Neural progenitor cell (in vitro differentiated cells): Measurements from ENCODE around the gene TYW5.
"Not testable (repeated sequence)": the region's sequence is repeated elsewhere in the genome, so short reads cannot be mapped to it uniquely, and the experiment has no call there.

Source experiments
- EZH2 ChIP-seq: fragments of 200-600 bp; sonication (generic); IDR thresholded peaks from 2 replicates; pipeline ENCODE4 v1.6.1; 2017; ENCODE audit warnings: antibody characterized with exemption, mild to moderate bottlenecking, moderate library complexity
- EZH2phosphoT487 ChIP-seq: fragments of 200-600 bp; sonication (generic); IDR thresholded peaks from 2 replicates; pipeline ENCODE4 v1.6.1; 2017; ENCODE audit warnings: antibody characterized with exemption
- TF ChIP-seq, protein P1 (sequence below): fragments of 200-600 bp; sonication (generic); IDR thresholded peaks from 2 replicates; pipeline ENCODE4 v1.5.1; 2017; ENCODE audit warnings: antibody characterized with exemption, mild to moderate bottlenecking

DNA sequence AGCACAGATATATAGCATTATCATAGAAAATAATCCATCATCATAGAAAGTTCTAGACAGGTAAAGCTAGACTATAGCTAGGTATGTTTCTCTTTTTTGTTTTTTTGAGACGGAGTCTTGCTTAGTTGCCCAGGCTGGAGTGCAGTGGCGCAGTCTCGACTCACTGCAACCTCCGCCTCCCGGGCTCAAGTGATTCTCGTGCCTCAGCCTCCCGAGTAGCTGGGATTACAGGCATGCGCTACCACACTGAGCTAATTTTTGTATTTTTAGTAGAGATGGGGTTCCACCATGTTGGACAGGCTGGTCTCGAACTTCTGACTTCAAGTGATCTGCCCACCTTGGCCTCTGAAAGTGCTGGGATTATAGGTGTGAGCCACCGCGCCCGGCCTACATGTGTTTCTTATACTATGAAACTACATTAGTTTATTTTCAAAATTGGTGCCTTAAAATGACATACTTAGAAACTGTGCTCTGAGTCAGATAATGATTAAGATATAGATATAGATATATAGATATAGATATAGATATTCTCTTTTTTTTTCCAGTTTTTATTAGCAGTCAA lies 42.7 kb downstream of the TYW5 start:
- TF ChIP-seq, protein P1, sequence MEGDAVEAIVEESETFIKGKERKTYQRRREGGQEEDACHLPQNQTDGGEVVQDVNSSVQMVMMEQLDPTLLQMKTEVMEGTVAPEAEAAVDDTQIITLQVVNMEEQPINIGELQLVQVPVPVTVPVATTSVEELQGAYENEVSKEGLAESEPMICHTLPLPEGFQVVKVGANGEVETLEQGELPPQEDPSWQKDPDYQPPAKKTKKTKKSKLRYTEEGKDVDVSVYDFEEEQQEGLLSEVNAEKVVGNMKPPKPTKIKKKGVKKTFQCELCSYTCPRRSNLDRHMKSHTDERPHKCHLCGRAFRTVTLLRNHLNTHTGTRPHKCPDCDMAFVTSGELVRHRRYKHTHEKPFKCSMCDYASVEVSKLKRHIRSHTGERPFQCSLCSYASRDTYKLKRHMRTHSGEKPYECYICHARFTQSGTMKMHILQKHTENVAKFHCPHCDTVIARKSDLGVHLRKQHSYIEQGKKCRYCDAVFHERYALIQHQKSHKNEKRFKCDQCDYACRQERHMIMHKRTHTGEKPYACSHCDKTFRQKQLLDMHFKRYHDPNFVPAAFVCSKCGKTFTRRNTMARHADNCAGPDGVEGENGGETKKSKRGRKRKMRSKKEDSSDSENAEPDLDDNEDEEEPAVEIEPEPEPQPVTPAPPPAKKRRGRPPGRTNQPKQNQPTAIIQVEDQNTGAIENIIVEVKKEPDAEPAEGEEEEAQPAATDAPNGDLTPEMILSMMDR = not testable (repeated sequence)
- not testable (repeated sequence) for TF ChIP-seq EZH2, EZH2phosphoT487
